HuH-7 (cell line): Measurements from ENCODE around the gene ERN1.
A peak's percentile ranks its signal among the peaks of the same experiment; 100 is the strongest.
"Not testable (repeated sequence)": the region's sequence is repeated elsewhere in the genome, so short reads cannot be mapped to it uniquely, and the experiment has no call there.

Experiments used
- DNase-seq: peaks from one replicate; pipeline ENCODE4 v3.0.0; 2011; ENCODE audit warnings: low spot score

Gene ERN1

DNA sequence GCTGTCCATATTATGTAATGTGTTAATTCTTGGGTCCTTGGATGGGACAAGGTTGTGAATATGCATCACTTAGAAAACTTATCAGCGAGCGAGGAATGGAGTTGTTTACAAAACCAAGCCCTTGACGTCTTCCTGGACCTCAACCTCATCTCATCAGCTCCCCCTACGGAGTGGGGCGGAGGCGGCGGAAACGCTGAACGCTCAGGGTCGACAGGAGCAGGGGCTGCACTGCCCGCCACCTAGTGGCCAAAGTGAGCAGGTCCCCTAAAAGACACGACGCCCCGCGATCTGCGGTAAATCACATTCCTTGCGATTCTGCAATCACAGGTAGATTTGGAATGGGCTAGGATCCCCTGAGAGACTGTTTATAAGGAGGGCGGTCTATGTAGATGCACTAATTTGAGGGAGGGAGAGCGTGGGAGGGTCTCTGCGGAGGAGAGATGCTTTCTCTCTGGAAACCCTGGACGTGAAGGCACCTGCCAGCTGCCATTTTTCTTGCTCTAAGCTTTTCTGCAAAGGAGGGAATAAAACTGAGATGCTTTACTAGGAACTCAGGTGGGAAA, 104.1 kb downstream of the ERN1 start:
- DNase-seq = peak; percentile 82

DNA sequence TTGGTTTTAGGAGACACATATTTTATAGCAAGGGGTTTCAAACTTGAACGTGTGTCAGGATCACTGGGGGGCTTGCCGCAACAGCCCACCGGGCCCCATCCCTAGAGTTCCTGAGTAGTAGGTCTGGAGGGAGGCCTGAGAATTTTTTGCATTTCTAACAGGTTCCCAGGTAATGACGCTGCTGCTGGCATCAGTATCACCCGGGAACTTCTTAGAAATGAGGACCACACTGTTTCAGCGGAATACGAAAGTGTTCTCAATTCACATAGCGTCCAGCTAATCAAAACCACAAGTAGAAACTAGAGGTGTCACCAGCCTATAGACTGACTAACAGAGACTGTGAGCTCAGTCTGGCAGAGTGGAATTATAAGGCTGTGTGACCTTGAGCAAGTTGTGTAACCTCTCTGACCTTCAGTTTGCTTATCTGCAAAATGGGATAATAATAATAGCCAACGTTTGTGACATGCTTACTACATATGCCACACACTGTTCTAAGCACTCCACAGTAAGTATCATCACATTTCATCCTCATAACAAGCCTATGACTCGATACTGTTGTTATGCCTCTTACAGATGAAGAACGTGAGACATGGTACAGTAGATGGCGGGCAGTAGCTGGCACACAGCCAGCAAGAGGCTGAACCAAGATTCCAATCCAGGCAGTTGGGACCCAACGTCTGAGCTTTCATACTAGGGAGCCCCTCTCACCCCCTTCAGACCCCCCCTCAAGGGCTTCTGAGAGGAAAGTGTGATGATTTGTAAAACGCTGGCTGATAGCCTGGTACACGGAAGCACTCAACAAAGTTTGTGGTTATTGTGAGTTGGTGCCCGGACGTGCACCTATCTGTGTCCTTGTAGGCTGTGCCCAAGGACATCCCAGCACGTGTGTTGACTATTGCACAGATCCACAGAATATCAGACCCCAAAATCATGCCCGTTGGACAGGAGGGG, 104.9 kb downstream of the ERN1 start:
- DNase-seq = no peak

DNA sequence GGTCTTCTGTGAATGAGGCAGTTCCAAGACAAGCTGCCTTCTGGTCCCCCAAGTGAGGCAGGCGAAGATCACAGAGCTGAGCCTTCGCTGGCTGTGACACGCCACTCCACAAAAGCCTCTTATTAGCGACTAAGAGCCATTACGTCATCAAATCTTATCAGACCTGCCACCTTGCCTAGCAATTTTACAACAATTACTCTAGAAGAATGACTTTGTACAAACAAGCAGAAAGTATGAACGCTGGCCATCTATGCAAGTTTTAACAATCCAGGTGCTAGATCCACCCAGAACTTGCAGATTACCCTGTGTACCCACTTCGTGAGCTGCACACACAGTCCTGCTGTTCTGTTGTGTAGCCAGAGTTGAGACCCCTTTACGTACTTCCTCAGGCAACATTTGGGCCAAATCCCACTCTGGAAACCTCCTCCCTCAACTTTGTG, 105.7 kb downstream of the ERN1 start:
- DNase-seq = no peak

DNA sequence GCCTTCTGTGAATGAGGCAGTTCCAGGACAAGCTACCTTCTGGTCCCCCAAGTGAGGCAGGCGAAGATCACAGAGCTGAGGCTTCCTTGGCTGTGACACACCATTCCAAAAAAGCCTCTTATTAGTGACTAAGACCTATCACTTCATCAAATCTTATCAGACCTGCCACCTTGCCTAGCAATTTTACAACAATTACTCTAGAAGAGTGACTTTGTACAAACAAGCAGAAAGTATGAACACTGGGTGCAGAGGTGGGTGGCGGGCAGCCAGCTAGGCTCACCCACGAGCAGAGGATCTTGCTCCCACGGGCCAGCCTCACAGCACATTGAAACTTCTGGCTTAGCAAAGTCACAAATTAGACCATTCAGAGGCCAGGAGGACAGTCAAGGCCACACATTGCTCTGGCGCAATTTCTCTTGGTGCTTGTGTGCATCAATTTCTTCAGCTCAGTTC, 107.3 kb downstream of the ERN1 start:
- no peak for DNase-seq

DNA sequence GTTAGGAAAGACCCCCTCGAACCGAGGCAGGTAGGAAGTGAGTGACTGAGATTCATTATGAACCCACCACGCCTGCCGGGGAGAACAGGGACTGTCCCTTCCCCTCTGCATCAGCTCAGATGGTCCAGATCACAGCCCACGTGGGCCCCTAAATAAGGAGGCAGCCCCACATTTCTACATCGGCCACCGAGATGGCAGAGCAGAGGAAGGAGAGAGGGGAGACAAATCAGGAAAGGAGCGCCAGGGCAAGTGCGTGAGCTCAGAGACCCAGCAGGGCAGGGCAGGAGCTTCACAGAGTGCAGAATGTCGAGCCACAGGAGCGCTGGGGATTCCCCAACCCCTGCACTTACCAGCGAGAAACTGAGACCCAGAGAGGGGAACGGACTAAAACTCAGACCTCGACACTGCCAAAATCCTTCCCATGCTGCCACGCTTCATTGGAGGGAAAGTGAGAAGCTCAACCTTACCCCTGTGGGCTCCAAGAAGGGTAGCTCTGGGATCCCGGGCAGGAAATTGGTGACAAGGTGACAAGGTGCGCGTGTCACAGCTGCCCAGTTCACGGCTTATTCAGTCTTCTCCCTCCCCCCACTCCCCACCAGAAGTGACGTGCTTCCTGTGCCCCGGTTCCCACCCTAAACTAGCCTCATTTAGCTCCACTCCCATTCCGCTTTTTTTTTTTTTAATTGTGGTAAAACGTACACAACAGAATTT, 109.7 kb downstream of the ERN1 start, which contains the start of gene ICAM2:
ICAM2 (minus strand) TSS at position 578 of the 711 bp plus-strand sequence. CDS start 13,942 bp downstream, outside the sequence.
- DNase-seq = no peak

DNA sequence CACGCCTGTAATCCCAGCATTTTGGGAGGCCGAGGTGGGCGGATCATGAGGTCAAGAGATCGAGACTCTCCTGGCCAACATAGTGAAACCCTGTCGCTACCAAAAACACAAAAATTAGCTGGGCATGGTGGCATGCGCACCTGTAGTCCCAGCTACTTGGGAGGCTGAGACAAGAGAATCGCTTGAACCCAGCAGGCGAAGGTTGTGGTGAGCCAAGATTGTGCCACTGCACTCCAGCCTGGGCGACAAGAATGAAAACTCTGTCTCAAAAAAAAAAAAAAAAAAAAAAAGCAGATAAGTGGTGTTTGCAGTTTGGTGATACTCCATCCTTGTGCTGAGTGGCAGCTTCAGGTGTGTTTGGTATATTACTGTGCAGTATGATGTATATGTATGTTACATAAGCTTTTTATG, 110.4 kb downstream of the ERN1 start:
- DNase-seq = not testable (repeated sequence)

DNA sequence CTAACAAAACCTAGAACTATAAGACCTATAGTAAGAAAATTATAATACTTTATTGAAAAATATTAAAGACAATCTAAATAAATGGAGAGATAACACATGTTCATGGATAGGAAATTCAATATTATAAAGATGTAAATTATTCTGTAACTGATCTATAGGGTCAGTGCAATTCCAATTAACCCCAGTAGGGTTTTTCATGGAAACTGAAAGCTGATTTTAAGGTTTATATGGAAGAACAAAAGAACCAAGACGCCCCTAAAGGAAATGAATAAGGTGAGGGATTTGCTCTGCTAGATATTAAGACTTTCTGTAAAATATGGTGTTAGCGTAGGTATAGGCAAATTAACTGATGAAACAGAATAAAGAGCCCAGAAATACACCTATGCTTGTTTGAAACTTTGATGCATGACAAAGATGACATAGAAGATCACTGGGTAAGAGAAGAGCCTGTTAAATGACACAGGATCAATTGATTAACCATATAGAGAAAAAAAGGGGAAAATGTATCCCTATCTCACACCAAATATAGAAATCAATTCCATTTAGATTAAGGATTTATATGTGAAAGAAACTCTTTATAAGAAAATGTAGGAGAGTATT, 112.5 kb downstream of the ERN1 start:
- no peak for DNase-seq

DNA sequence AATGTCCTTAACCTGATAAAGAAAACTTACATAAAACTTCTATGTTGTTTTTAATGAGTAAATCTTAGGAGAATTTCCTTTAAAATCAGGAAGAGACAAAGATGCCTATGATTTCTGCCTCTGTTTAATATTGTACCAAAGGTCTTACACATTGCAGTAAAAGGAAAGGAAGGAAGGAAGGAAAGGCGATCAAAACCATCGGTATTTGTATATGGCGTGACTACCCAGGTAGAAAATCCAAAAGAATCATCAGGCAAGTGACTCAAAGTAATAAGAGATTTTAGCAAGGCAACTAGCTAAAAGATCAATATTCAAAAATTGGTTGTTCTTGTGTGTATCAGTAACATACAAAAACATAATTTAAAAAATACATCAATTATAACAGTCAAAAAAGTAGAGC, 113.0 kb downstream of the ERN1 start:
- DNase-seq = no peak

DNA sequence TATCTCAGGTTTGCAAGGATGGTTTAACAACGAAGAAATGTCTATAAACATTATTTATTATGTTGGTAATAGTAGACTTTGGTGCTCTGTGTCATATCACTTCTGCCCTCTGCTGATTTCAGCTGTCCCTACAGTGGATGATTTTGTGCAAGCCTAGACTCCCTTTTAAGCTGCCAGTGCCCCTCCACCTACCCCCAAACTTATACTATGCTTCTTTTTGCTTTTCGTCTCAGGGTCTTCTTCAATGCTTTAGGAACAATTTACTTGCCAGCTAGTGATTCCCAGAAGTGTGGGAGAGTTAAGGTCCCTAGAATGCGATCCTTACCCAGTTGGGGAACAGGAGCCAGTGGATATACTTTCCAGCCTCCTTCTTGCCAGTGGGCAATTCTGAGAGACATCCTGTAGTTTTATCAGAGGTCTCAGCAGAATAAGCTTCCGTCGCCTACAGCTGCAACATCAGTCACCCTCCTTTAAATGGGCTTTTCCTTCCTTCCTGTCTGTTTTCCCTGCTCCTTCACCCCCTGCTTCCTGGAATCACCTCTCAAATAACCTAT, 113.6 kb downstream of the ERN1 start:
- DNase-seq = no peak

DNA sequence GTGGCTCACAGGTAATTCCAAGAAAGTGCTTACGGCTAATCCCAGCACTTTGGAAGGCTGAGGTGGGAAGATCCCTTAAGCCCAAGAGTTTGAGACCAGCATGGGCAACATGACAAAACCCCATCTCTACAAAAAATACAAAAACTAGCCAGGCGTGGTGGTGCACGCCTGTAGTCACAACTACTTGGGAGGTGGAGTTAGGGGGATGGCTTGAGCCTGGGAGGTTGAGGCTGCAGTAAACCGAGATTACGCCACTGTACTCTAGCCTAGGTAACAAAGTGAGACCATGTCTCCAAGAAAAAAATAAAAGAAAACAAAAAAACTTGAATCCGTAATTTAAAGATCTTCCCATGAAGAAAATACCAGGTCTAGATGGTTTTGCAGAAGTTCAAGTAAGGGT, 114.5 kb downstream of the ERN1 start:
- no peak for DNase-seq

DNA sequence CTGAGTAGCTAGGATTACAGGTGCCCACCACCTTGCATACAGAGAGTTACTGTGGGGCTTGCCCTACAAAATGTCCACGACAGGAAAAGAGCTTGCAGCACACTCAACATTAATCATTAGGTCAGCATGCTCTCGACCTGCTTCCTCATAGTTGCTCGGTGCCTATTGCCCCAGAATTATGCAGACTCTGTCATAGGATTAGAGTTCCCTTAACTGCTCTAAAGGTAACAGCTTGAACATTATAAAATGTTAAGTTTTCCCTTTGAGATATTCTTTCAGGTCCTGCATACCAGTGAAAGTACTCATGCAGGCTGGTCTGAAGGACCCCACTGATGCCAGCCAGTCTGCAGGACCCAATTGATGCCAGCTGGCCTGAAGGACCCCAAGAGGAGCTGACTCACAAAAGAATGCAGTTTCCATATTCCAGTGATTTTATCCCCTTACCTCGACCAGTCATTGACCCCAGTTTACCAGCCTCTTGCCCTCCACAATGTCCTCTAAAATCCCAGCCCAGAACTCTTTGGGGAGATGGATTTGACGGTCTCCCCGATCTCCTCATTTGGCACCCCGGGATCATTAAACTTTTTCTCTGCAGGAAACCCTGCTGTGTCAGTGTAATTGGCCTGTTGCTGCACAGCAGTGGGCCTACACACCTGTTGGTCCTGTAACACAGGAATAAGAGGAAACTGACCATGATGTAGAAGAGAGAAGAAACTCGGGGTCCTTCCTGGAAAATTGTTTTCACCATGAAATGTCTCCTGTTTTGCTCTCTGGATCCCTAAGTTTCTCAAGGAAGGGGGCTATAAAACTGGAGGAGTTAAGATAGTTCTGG, 120.2 kb downstream of the ERN1 start:
- no peak for DNase-seq

DNA sequence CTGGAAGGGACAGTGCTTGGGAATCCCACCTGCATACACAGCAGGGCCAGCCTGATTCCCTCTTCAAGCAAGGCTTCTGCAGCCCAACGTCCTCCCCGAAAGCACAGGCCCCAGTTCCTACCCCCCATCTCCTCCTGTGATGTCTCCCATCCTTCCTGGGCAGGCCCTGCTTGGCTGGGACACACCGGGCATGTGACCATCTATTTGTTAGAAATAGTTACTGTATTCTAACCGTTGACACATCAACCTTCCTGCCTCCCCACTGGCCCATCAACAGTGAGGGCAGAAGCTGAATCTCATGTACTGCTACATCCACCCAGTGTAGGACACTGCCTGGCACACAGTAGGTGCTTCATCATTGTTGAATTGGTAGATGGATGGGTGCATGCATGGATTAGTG, 121.1 kb downstream of the ERN1 start:
- DNase-seq = no peak

DNA sequence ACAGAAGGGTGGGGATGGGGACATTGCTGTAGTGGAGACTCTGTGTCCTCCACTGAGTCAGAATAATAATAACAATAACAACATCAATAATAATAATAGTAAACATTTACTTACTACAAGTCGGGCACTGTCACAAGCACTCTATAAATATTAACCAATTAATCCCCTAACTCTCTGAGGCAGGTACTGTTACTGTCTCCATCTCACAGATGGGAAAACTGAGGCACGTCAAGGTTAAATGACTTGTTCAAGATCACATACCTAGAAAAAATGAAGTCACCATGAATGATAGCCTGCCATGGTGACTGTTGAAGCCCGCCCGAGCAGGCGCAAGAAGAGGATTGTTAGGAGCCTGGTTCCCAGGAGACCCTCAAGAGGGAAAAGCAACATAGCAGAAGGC, 121.6 kb downstream of the ERN1 start:
- no peak for DNase-seq

DNA sequence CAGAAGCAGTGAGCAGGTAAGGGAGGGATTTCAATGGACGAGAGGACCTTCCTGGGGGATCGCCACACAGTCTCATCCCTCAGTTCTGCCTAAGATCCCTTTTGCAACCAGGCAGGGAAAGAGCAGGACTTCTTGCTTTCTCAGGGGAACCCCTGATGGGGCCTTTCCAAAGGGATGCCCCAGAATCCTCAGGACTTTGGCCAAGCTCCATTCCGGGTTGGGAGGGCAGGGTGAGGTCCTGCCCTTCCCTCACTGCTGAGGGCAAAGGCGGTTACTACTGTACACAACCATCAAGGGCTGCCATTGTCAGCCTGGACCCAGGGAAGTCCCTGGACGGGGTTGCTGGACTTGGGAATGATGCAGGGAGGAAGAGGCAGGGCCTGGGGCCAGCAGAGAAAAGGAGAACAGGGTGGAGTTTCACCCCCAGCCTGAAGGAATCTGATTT, 122.1 kb downstream of the ERN1 start:
- no peak for DNase-seq

DNA sequence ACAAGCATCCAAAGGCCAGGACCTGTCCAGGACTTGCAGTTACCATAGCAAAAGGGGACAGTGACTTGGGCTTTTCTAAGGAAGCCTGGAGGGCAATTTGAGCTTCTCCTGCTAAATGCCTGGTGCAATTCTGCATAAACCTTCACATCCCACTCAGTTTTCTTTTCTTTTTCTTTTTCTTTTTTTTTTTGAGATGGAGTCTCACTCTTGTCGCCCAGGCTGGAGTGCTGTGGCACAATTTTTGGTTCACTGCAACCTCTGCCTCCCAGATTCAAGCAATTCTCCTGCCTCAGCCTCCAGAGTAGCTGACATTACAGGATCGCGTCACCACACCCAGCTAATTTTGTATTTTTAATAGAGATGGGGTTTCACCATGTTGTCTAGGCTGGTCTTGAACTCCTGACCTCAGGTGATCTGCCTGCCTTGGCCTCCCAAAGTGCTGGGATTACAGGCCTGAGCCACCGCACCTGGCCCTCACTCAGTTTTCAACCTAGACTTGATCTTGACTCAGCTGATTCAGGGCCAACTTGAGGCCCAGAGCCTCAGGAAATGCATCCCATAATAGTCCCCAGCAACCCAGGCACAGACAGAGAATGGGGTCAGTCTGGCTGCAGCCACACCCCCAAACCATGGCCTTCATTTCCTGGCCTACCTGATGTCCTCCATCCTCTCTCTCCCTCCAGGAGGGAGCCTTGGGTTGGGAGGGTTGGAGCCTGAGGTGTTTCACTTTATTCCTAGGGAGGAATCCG, 122.7 kb downstream of the ERN1 start:
- DNase-seq = not testable (repeated sequence)

DNA sequence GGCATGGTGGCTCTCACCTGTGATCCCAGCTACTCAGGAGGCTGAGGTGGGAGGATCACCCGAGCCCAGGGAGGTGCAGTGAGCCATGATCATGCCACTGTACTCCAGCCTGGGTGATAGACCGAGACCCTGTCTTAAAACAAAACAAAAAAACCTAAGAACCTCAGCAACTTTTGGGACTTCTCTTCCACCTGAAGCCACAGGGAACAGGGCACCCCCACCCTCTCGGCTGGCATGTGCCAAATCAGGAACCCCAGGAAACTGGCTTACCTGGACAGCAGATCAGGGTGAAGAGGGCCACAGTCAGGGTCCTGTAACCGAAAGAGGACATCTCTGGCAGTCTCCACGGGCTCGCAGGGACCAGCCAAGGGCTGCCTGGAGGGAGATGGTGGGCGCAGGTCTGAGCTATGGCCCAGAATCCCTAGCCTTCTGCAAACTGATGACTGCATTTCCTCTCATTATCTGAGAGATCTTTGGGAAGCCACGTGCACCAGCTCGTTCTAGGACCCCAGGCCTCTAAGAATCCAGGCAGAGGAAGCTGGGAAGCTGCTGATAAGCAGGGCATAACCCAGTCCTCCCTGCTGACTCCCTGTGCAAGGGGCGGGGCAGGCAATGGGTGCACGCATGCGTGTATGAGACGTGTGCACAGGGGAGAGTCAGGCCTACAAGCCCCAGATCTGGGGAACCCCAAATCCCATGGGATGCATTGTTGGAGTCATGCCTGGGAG, 123.4 kb downstream of the ERN1 start:
- no peak for DNase-seq

DNA sequence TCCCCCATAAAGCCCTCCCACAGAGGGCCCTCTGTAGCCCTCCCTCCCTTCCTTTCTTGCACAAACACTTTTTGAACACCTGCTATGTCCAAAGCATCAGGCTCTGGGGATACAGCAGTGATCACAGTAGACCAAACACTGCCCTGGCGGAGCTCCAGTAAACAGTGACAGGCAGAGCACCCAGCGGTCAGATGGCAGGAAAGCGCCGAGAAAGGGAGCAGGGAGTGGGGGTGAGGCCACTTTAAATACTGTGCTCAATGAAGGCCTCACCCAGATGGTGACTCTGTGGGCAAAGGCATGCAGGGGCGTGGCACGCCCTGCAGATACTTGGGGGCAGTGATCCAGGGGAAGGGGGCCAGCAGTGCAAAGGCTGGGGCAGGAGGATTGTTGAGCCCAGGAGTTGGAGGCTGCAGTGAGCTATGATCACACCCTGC, 124.2 kb downstream of the ERN1 start:
- no peak for DNase-seq

DNA sequence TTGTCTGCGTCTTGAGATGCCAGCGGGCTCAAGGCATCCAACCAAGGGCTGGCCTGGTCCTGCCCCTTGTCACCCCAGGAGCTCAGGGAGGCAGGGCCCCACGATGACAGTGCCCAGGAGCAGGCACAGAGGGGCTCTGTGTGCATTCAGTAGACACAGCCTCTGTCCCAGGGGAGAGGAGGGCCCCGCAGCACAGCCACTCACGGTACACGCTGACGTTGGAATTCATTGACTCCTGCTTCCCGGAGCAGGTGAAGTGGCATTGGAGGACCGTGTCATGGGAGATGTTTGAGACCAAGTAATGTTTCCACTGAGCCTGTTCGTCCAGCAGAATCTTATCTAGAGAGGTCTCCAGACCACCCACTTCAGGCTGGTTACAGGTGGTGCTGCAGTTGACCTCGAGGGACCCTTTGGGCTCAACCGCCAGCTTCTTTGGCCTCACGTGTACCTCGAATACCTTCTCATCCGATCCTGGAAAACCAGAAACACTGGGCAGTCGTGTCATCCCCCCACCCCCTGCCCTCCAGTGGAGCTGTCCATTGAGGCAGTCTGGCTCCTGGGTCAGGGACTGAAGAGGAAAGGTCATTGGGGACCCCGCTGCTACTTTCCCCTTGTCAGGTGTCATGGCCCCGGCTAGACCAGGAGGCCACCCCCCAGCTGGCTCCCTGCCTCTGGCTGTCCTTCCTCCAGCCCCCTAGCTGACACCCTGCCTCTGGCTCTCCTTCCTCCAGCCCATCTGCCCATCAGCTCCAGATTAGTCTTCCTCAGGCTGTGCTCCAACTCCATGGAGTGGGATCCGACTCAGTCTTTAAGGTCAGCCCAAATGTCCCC, 124.8 kb downstream of the ERN1 start:
- no peak for DNase-seq
